HG03520 (cell line): ENCODE results near the gene MAP1S.
"Not testable (repeated sequence)": the region's sequence is repeated elsewhere in the genome, so short reads cannot be mapped to it uniquely, and the experiment has no call there.

Experiments used
- ATAC-seq: cut with Tn5 transposase; IDR thresholded peaks from one replicate; pipeline ENCODE4 v1.9.1; 2021; ENCODE audit warnings: mild to moderate bottlenecking, moderate library complexity; ENCODE audit not compliant: unreplicated experiment

MAP1S gene

GRCh38 chr19:17762505-17763229, 43.4 kb downstream of the MAP1S start:
- ATAC-seq = no peak

GRCh38 chr19:17764348-17764747, 45.1 kb downstream of the MAP1S start:
- no peak for ATAC-seq

GRCh38 chr19:17765069-17765618, 45.9 kb downstream of the MAP1S start:
- no peak for ATAC-seq

- ATAC-seq = no peak
Measured at GRCh38 chr19:17766543-17767131, 47.4 kb downstream of the MAP1S start.

DNA sequence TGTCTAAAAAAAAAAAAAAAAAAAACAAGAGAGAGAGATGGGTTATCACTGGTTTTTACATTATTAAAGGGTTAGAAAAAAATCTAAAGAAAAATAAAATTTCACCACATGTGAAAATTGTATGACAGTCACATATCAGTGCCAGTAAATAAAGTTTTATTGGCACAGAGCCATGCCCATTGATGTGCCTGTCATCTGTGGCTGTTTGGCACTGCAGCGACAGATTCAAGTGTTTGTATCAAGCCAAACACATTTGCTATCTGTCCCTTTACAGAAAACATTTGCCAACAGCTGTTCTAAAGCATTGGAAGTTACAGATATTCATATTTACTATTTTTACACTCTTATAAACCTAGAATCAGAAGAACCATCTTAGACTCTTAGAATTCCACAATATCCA, 48.3 kb downstream of the MAP1S start:
- no peak for ATAC-seq

- ATAC-seq = no peak
Measured at GRCh38 chr19:17770613-17771012, 51.3 kb downstream of the MAP1S start.

DNA sequence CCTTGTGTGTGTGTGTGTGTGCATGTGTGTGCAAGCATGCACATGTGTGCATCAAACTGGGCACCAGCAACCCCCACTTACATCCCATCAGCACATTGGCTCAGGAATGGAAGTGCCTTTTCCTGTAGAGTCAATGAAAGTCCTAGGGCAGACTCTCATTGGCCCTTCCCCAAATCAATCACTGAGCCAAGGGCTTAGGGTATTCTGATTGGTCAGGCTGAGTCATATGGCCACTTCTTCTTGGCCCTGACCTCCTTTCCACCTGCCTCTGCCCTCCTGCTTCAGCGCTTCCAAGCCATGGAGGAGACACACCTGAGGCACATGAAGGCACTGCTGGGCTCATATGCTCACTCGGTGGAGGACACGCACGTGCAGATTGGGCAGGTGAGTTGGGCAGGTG, 52.9 kb downstream of the MAP1S start:
- no peak for ATAC-seq

- no peak for ATAC-seq
Measured at GRCh38 chr19:17775245-17775927, 56.1 kb downstream of the MAP1S start.

DNA sequence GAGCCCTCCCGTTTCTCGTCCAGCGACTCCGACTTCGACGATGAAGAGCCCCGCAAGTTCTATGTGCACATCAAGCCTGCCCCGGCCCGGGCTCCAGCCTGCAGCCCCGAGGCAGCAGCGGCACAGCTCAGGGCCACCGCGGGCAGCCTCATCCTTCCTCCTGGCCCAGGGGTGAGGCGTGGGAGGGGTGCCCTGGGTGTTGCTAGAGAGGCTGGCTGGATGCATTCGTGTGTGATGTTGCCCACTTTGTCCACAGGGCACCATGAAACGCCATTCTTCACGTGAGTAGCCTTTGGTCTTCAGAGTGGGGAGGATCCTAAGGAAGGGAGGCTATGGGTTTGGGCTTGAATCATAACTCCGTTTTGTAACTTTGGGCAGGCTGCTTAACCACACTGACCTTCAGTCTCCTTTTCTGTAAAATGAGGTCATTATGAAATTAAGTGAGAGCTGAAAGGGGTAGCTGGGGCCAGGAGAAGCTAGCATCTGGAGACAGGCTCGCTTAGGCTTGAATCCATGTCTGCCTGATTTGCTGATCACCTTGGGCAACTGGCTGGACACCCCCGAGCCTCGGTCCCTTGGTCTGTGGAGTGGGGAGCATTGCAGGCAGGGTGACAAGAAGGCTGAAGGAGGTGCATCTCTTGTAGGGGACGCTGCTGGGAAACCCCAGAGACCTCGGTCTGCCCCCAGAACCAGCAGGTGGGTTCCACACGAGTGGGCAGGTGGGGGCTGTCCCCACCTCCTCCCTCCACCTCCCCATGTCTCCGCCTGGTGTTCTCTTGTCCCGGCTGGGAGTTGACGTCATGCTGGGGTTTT, 56.9 kb downstream of the MAP1S start:
- peak; percentile 57 for ATAC-seq

GRCh38 chr19:17777840-17778239, 58.6 kb downstream of the MAP1S start:
- ATAC-seq = not testable (repeated sequence)

DNA sequence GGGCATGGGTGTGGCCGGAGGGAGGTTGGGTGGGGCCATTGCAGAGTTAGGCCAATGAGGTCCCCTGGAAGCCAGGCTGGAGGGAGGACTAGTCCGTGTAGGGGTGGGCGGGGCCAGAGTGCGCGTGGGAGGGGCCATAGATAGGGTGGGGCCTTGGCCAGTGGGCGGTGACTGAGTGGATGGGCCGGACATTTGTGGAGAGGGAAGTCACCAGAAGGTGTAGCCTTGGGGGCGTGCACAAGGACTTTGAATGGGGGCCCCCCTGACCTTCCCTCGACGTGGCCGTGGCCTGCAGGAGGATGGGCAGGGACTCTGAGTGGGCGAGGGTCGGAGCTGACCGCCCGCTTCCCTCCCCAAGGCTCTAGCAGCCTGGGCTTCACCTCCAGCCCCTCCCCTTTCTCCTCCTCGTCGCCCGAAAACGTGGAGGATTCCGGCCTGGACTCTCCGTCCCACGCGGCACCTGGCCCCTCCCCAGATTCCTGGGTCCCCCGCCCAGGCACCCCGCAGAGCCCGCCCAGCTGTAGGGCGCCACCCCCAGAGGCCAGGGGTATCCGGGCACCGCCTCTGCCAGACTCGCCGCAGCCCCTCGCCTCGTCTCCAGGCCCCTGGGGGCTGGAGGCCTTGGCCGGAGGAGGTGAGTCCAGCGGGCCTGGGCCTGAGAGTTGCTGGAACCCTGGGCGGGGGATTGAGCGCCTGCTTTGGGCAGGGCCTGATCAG, 59.1 kb downstream of the MAP1S start:
- ATAC-seq = no peak

DNA sequence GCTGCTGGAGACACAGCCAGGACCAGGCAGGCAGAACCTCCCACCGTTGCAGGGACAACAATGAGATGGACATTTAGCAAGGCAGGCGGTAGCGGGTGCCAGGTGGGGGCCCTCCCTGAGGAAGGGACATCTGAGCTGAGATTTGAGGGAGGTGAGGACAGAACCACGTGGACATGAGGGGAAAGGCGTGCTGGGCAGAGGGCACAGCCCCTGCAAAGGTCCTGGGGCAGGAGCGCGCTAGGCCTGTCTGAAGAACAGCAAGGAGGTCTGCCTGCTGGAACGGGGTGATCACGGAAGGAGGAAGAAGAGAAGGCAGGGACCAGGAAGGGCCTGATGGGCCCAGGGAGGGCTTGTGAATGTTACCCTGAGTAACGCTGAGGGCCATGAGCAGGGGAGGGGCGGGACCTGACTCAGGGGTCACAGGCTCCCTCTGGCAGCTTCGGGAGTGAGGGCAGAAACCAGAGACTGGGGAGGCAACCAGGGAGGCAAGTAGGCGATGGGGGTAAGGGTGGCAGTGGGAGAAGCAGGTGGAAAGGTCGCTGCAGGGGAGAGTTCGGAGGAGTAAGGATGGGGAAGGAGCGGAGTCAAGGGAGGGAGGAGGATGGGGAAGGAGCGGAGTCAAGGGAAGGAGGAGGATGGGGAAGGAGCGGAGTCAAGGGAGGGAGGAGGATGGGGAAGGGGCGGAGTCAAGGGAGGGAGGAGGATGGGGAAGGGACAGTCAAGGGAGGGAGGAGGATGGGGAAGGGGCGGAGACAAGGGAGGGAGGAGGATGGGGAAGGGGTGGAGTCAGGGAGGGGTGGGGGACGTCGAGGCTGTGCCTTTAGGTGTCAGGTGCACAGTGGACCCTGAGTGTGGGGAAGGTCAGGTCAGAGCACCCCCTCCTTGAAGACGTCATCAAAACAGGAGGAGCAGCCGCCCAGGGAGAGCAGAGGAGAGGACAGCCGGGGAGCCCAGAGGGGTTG, 60.0 kb downstream of the MAP1S start:
- ATAC-seq = no peak

DNA sequence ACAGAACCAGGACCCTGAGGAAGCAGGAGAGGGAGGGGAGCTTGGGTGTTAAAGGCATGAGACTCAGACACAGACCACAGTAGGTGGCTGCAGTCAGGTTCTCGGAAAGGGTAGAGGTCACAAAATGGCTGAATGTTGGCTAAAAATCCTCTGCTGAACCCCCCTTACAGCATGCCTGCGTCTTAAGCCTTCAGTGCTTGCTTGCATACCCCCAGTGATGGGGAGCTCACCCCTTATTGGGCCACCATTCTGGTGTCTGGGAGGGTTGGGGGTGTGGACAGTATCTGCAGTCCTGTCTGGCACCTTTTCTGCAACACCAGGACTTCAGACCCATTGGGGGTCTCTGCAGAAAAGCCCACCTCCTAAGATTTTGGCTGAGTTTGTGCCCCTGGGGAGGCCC, 61.5 kb downstream of the MAP1S start:
- ATAC-seq = no peak

GRCh38 chr19:17783721-17784120, 64.4 kb downstream of the MAP1S start:
- ATAC-seq = not testable (repeated sequence)
